GM12892 (cell line): ENCODE data around the gene PKM.

Experiments
- POLR2A ChIP-seq: IDR thresholded peaks from 2 replicates; pipeline ENCODE4 v1.6.1; 2011; ENCODE audit warnings: low read depth, low read length, control low read depth
- POLR2AphosphoS5 ChIP-seq: IDR thresholded peaks from 2 replicates; pipeline ENCODE4 v1.6.1; 2011; ENCODE audit warnings: low read depth, low read length, control low read depth
- TAF1 ChIP-seq: IDR thresholded peaks from 2 replicates; pipeline ENCODE4 v1.6.1; 2011; ENCODE audit warnings: low read depth, mild to moderate bottlenecking, control low read depth, low read length, borderline replicate concordance

DNA sequence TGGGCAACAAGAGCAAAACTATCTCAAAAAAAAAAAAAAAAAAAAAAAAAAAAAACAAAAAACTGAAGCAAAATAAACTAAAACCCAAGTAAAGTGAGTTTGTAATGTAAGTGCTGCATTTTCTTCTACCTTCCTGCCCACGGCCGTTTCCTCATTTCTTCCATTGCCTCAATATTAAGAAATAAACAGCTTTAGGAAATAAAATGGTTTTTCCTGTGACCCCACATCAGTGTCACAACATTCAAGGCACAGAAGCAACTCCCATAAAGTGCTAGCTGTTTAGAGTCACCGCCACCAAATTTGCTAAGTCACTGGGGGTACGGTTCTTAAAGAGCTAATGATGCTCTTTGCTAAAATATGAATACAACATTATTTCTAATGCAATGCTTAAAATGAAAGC, 3.3 kb downstream of the PKM start:
- TF ChIP-seq POLR2A (no peak), POLR2AphosphoS5 (no peak), TAF1 (no peak)
